Gastrocnemius medialis (tissue), 4 donors: ENCODE results near the gene ATP6V0D1. TPM values are rescaled to one million over a fixed set of nuclear protein-coding genes. Genes with fewer than 3 reads are reported as not detected.

Experiments used
- ATAC-seq, 2 donors: fragments of 150-250 bp; one replicate each; pipeline ENCODE4 v1.9.1; 2016
- DNase-seq, 2 donors: peaks; one replicate each; pipeline ENCODE4 v3.0.0-alpha.2; 2019
- H3K27ac ChIP-seq, 4 donors: fragments of 200-600 bp; sonication (generic); 1 replicate in 1 of 4; 2 replicates in 3 of 4; pipeline ENCODE4 v1.5.1; 2016 to 2018; ENCODE audit warnings: mild to moderate bottlenecking in 2 of 4, moderate library complexity in 1 of 4
- H3K27me3 ChIP-seq, 3 donors: fragments of 200-600 bp; sonication (generic) in 2 of 3; 1 replicate in 1 of 3; 2 replicates in 2 of 3; pipeline versions ENCODE4 v1.5.1 to v1.6.0; 2016 to 2019; ENCODE audit warnings: mild to moderate bottlenecking in 1 of 3, moderate library complexity in 1 of 3
- H3K36me3 ChIP-seq, 2 donors: fragments of 200-600 bp; sonication (generic) in 1 of 2; one replicate each; pipeline ENCODE4 v1.5.1; 2017 to 2018
- H3K4me1 ChIP-seq, 2 donors: fragments of 200-600 bp; sonication (generic) in 1 of 2; one replicate each; pipeline ENCODE4 v1.5.1; 2016 to 2017; ENCODE audit warnings: mild to moderate bottlenecking in 2 of 2
- H3K4me3 ChIP-seq, 4 donors: fragments of 200-600 bp; sonication (generic) in 3 of 4; 1 replicate in 1 of 4; 2 replicates in 3 of 4; pipeline ENCODE4 v1.5.1; 2016 to 2019; ENCODE audit warnings: mild to moderate bottlenecking in 2 of 4
- H3K9me3 ChIP-seq, 3 donors: fragments of 200-600 bp; sonication (generic) in 2 of 3; 1 replicate in 1 of 3; 2 replicates in 2 of 3; pipeline ENCODE4 v1.5.1; 2016 to 2019
- POLR2A ChIP-seq, 2 donors: fragments of 450-650 bp; IDR thresholded peaks; one replicate each; pipeline ENCODE4 v1.6.1; 2017; ENCODE audit warnings: antibody characterized with exemption in 2 of 2, mild to moderate bottlenecking in 2 of 2, moderate library complexity in 2 of 2
- in situ Hi-C, 4 donors: fragments of 200-750 bp; cut with MboI; loops; one replicate each; pipeline versions ENCODE4 v1.15.0 to v1.8.0; 2017; ENCODE audit warnings: low sequenced_read_pairs in 4 of 4
- intact Hi-C: fragments of 100-400 bp; cut with DNase I; formaldehyde crosslinking; loops from one replicate; pipeline ENCODE4 v1.15.1; 2023; ENCODE audit warnings: low total_unique reads
- total RNA-seq, 4 donors: library from RNA; depleted of rRNA; stranded (reverse); fragments of >200 nt; gene quantifications; one replicate each; pipeline versions ENCODE4 v1.1.0 to v1.2.3, GENCODE V29; 2016
- TF ChIP-seq, protein P1 (sequence below), 5 experiments: fragments of 450-650 bp in 3 of 5; fragments of 200-600 bp in 2 of 5; sonication (generic) in 2 of 5; IDR thresholded peaks in 4 of 5; conservative IDR thresholded peaks in 1 of 5; 1 replicate in 4 of 5; 2 replicates in 1 of 5; pipeline ENCODE4 v1.5.1; 2016 to 2019; ENCODE audit warnings: antibody characterized with exemption in 5 of 5, mild to moderate bottlenecking in 3 of 5, moderate library complexity in 3 of 5

ATP6V0D1 gene
- total RNA-seq, 4 donors from 2014 or later, result 117 to 211 (median 157) TPM

DNA sequence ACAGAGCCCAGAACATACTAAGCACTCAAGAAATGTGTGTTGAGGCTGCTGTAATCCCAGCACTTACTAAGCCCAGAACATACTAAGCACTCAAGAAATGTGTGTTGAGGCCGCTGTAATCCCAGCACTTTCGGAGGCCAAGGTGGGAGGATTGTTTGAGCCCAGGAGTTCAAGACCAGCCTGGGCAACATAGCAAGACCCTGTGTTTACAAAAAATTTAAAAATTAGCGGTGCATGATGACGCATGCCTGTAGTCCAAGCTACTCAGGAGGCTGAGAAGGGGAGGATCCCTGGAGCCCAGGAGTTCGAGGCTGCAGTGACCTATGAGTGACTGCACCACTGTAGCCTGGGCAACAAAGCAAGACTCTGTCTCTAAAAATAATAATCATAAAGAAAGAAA is 57.9 kb downstream of the ATP6V0D1 start:
- Histone ChIP-seq H3K9me3 (no peaks in the 10 kb centered on the region), H3K4me3 (no peak overlapping the region), H3K4me1 (no peaks in the 10 kb centered on the region), H3K27me3 (no peaks in the 10 kb centered on the region), H3K36me3 (no peaks in the 10 kb centered on the region), H3K27ac (no peak overlapping the region)
- TF ChIP-seq, protein P1, sequence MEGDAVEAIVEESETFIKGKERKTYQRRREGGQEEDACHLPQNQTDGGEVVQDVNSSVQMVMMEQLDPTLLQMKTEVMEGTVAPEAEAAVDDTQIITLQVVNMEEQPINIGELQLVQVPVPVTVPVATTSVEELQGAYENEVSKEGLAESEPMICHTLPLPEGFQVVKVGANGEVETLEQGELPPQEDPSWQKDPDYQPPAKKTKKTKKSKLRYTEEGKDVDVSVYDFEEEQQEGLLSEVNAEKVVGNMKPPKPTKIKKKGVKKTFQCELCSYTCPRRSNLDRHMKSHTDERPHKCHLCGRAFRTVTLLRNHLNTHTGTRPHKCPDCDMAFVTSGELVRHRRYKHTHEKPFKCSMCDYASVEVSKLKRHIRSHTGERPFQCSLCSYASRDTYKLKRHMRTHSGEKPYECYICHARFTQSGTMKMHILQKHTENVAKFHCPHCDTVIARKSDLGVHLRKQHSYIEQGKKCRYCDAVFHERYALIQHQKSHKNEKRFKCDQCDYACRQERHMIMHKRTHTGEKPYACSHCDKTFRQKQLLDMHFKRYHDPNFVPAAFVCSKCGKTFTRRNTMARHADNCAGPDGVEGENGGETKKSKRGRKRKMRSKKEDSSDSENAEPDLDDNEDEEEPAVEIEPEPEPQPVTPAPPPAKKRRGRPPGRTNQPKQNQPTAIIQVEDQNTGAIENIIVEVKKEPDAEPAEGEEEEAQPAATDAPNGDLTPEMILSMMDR (IDR thresholded peaks at IDR 0.05 in 4 of 5, conservative IDR thresholded peaks at IDR 0.05 in 1 of 5), result no peak
- no peak for TF ChIP-seq POLR2A (IDR thresholded peaks at IDR 0.05)
- ATAC-seq (no peak), DNase-seq (no peak)
- in situ Hi-C loops, result no loop called here
- intact Hi-C loops, result no loop called here

DNA sequence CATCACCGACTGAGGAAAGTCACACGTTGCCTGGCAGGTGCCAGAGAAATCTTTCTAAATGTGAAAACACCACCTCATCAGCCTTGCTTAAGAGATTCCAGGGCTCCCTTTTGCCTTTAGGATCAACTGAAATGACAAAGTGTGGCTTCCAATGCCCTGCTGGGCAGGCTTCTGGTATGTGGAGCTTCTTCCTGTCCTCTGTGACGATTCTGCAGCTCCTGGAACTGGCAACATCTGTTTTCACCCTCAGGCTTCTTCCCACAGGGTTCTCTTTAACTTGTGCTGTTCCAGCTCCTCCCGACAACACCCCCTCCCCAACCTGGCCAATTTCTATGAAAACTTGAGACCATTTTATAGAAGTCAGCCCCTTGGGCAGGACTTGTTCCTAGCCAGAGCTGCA is 59.9 kb downstream of the ATP6V0D1 start:
- Histone ChIP-seq H3K4me1 (no peaks in the 10 kb centered on the region), H3K27me3 (no peaks in the 10 kb centered on the region), H3K9me3 (no peaks in the 10 kb centered on the region), H3K27ac (no peak overlapping the region), H3K4me3 (no peak overlapping the region), H3K36me3 (no peaks in the 10 kb centered on the region)
- in situ Hi-C loops, result no loop called here
- ATAC-seq (no peak), DNase-seq (no peak)
- TF ChIP-seq, protein P1 (IDR thresholded peaks at IDR 0.05 in 4 of 5, conservative IDR thresholded peaks at IDR 0.05 in 1 of 5), result no peak
- no peak for TF ChIP-seq POLR2A (IDR thresholded peaks at IDR 0.05)
- intact Hi-C loops, result no loop called here

DNA sequence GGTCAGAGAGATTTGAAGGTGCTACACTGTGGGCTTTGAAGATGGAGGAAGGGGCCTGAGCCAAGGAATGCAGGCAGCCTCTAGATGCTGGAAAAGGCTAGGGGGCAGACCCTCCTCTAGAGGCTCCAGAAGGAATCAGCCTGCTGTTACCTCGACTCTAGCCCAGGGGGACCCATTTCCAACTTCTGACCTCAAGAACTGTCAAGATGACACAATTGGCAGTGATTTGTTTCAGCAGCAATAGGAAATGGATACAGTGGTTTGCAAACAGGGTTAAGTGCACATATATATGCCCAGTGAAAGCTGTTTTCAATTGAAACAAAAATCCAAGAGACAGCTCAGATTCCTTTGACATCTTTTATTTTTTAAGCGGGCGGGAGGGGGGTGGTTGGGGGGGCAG is 61.0 kb downstream of the ATP6V0D1 start:
- in situ Hi-C loops (loop anchor here in 1 of 4 donors (10.0 kb wide), 1 partner anchor 155 kb away; no protein-coding TSS in a partner anchor), intact Hi-C loops (loop anchor here (5.0 kb wide), 1 partner anchor 143 kb away; the partner anchor contains the start of gene PLEKHG4)
- no peak overlapping the region for H3K4me3 ChIP-seq
- H3K27me3 ChIP-seq, result no peaks in the 10 kb centered on the region
- no peak overlapping the region for H3K27ac ChIP-seq
- H3K9me3 ChIP-seq, result no peaks in the 10 kb centered on the region
- TF ChIP-seq POLR2A (IDR thresholded peaks at IDR 0.05), result no peak
- TF ChIP-seq, protein P1 (IDR thresholded peaks at IDR 0.05 in 4 of 5, conservative IDR thresholded peaks at IDR 0.05 in 1 of 5), result no peak
- no peaks in the 10 kb centered on the region for H3K36me3 ChIP-seq
- DNase-seq (no peak), ATAC-seq (no peak)
- peaks cover 8% of the 10 kb centered on the region in 2 donors for H3K4me1 ChIP-seq

DNA sequence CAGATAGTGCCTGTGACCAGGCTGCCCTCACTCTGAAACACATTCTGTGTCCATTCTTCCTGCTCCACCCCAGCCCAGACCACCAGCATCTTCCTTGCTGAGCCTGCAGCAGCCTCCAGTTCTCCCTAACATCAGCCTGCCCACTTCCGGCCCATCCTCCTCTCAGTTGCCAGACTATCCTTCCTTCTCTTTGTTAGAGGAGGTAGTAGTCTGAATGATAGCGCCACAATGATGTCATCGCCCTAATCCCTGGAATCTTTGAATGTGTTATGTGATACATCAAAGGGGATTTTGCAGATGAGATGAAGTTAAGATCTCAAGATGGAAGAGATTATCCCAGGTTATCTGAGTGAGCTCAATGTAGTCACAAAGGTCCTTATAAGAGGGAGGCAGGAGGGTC is 61.5 kb downstream of the ATP6V0D1 start:
- Histone ChIP-seq H3K4me1 (peaks cover 8 to 12% of the 10 kb centered on the region in 2 donors), H3K27ac (no peak overlapping the region), H3K27me3 (no peaks in the 10 kb centered on the region), H3K9me3 (no peaks in the 10 kb centered on the region), H3K36me3 (no peaks in the 10 kb centered on the region), H3K4me3 (no peak overlapping the region)
- no peak for ATAC-seq
- intact Hi-C loops (loop anchor here (5.0 kb wide), 1 partner anchor 142 kb away; the partner anchor contains the start of gene PLEKHG4), in situ Hi-C loops (loop anchor here in 1 of 4 donors (10.0 kb wide), 1 partner anchor 155 kb away; no protein-coding TSS in a partner anchor)
- no peak for DNase-seq
- TF ChIP-seq, protein P1 (IDR thresholded peaks at IDR 0.05 in 4 of 5, conservative IDR thresholded peaks at IDR 0.05 in 1 of 5), result no peak
- TF ChIP-seq POLR2A (IDR thresholded peaks at IDR 0.05), result no peak
